Peyer's patch (tissue), 4 donors: ENCODE data around the gene TBXAS1. TPM values are rescaled to one million over a fixed set of nuclear protein-coding genes. Genes with fewer than 3 reads are reported as not detected.

Experiments used
- DNase-seq, 3 donors: peaks; one replicate each; pipeline ENCODE4 v3.0.0-alpha.2; 2017 to 2019
- H3K27ac ChIP-seq, 4 donors: fragments of 200-600 bp; sonication (generic); one replicate each; pipeline ENCODE4 v1.5.1; 2016 to 2019
- H3K27me3 ChIP-seq, 2 donors: fragments of 200-600 bp; sonication (generic); one replicate each; pipeline ENCODE4 v1.5.1; 2019
- H3K36me3 ChIP-seq, 3 donors: fragments of 200-600 bp; sonication (generic); one replicate each; pipeline ENCODE4 v1.5.1; 2016 to 2019
- H3K4me1 ChIP-seq, 4 donors: fragments of 200-600 bp; sonication (generic); one replicate each; pipeline ENCODE4 v1.5.1; 2016 to 2019
- H3K4me3 ChIP-seq, 4 donors: fragments of 200-600 bp; sonication (generic); 1 replicate in 3 of 4; 2 replicates in 1 of 4; pipeline ENCODE4 v1.5.1; 2016 to 2019; ENCODE audit warnings: mild to moderate bottlenecking in 1 of 4
- H3K9me3 ChIP-seq, 4 donors: fragments of 200-600 bp; sonication (generic); one replicate each; pipeline ENCODE4 v1.5.1; 2016 to 2019; ENCODE audit warnings: mild to moderate bottlenecking in 1 of 4
- CTCF ChIP-seq, 6 experiments: fragments of 450-650 bp in 4 of 6; fragments of 200-600 bp in 2 of 6; sonication (generic) in 1 of 6; IDR thresholded peaks; one replicate each; pipeline ENCODE4 v1.5.1; 2017 to 2019; ENCODE audit warnings: antibody characterized with exemption in 6 of 6, mild to moderate bottlenecking in 3 of 6, moderate library complexity in 1 of 6
- POLR2A ChIP-seq, 2 donors: fragments of 450-650 bp; IDR thresholded peaks; one replicate each; pipeline ENCODE4 v1.5.1; 2017; ENCODE audit warnings: antibody characterized with exemption in 2 of 2, mild to moderate bottlenecking in 2 of 2, moderate library complexity in 2 of 2
- total RNA-seq, 4 donors: library from RNA; depleted of rRNA; stranded (reverse); fragments of >200 nt; gene quantifications; one replicate each; pipeline ENCODE4 v1.1.0, GENCODE V29; 2016

The TBXAS1 gene
- total RNA-seq, 4 donors from 2014 or later, result 11.2 to 227 (median 33.9) TPM

- no peaks in the 10 kb centered on the region for H3K9me3 ChIP-seq
- no peaks in the 10 kb centered on the region for H3K27me3 ChIP-seq
- no peak overlapping the region for H3K27ac ChIP-seq
- TF ChIP-seq POLR2A (IDR thresholded peaks at IDR 0.05) (no peak), CTCF (IDR thresholded peaks at IDR 0.05) (no peak)
- H3K4me1 ChIP-seq, result no peaks in the 10 kb centered on the region
- H3K36me3 ChIP-seq, result no peaks in the 10 kb centered on the region
- no peak overlapping the region for H3K4me3 ChIP-seq
- no peak for DNase-seq
Observed at GRCh38 chr7:139994356-139994755, 165.3 kb downstream of the TBXAS1 start.

- Histone ChIP-seq H3K36me3 (no peaks in the 10 kb centered on the region), H3K4me1 (no peaks in the 10 kb centered on the region), H3K9me3 (no peaks in the 10 kb centered on the region), H3K27ac (no peak overlapping the region), H3K27me3 (no peaks in the 10 kb centered on the region), H3K4me3 (no peak overlapping the region)
- no peak for DNase-seq
- TF ChIP-seq CTCF (IDR thresholded peaks at IDR 0.05), result no peak
- no peak for TF ChIP-seq POLR2A (IDR thresholded peaks at IDR 0.05)
Observed at GRCh38 chr7:139995017-139995915, 166.2 kb downstream of the TBXAS1 start.

GRCh38 chr7:139998572-139998971 is 169.5 kb downstream of the TBXAS1 start:
- TF ChIP-seq CTCF (IDR thresholded peaks at IDR 0.05), result no peak
- no peak for TF ChIP-seq POLR2A (IDR thresholded peaks at IDR 0.05)
- Histone ChIP-seq H3K36me3 (no peaks in the 10 kb centered on the region), H3K9me3 (no peaks in the 10 kb centered on the region), H3K27me3 (no peaks in the 10 kb centered on the region), H3K4me1 (no peaks in the 10 kb centered on the region), H3K4me3 (no peak overlapping the region), H3K27ac (no peak overlapping the region)
- DNase-seq, result no peak

- H3K9me3 ChIP-seq, result no peaks in the 10 kb centered on the region
- H3K4me1 ChIP-seq, result no peaks in the 10 kb centered on the region
- H3K4me3 ChIP-seq, result no peak overlapping the region
- H3K27me3 ChIP-seq, result no peaks in the 10 kb centered on the region
- DNase-seq, result no peak
- TF ChIP-seq POLR2A (IDR thresholded peaks at IDR 0.05), result no peak
- no peak for TF ChIP-seq CTCF (IDR thresholded peaks at IDR 0.05)
- no peak overlapping the region for H3K27ac ChIP-seq
- H3K36me3 ChIP-seq, result no peaks in the 10 kb centered on the region
Observed at GRCh38 chr7:139999516-139999915, 170.5 kb downstream of the TBXAS1 start.

GRCh38 chr7:140000666-140001268 is 171.7 kb downstream of the TBXAS1 start:
- Histone ChIP-seq H3K4me3 (no peak overlapping the region), H3K9me3 (no peaks in the 10 kb centered on the region), H3K4me1 (no peaks in the 10 kb centered on the region), H3K27me3 (no peaks in the 10 kb centered on the region), H3K27ac (no peak overlapping the region), H3K36me3 (no peaks in the 10 kb centered on the region)
- no peak for DNase-seq
- TF ChIP-seq CTCF (IDR thresholded peaks at IDR 0.05) (no peak), POLR2A (IDR thresholded peaks at IDR 0.05) (no peak)
